ENCODE results near the gene DNASE1. TPM values are rescaled to one million over a fixed set of nuclear protein-coding genes. Genes with fewer than 3 reads are reported as not detected.
"Not testable (repeated sequence)": the region's sequence is repeated elsewhere in the genome, so short reads cannot be mapped to it uniquely, and the experiment has no call there.

Gene DNASE1
- total RNA-seq, 1 donor from 2014 or later, result 18.4 TPM

DNA sequence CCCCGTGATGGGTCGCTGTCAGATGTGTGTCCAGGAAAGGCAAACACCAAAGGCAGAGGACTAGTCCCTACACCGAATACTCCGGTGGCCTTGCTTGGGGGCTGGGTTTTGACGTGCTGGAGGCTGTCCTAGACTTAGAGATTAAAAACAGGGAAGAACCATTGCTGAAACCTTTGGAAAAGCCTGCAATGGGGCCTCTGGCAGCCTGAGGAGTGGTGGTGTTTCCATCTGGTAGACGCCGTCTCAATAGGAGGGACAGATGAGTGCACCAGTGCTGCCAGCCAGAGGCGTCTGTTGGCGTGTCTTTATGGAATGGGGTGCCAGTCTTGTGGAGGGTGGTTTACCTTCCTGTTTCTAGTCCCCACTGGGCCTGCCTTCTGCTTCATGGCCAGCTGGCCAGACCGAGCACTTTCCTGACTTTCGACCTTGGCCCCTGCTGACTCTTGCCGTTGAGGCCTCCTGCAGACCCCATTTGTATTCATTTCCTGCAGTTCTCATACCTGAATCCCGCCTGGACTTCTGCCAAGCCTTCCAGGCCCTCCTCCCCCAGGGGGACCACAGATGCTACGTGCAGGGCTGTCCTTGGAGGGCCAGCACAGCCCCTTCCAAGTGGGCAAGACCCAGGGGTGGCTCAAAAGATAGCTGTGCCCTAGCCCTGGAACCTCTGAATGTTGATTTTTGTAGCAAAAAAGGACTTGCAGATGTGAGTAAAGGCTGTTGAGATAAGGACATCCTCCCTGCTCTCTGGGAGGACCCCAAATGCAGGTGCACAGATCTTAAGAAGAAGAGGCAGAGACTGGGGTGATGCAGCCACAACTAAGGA is 1.9 kb upstream of the DNASE1 start:
- intact Hi-C loops (cut with DNase I), result no loop called here
- Histone ChIP-seq H3K4me1 (no peaks in the 10 kb centered on the region), H3K27ac (no peak overlapping the region), H3K36me3 (peaks cover 19% of the 10 kb centered on the region), H3K27me3 (no peaks in the 10 kb centered on the region), H3K4me3 (no peak overlapping the region), H3K9me3 (no peaks in the 10 kb centered on the region)
- TF ChIP-seq, protein P1, sequence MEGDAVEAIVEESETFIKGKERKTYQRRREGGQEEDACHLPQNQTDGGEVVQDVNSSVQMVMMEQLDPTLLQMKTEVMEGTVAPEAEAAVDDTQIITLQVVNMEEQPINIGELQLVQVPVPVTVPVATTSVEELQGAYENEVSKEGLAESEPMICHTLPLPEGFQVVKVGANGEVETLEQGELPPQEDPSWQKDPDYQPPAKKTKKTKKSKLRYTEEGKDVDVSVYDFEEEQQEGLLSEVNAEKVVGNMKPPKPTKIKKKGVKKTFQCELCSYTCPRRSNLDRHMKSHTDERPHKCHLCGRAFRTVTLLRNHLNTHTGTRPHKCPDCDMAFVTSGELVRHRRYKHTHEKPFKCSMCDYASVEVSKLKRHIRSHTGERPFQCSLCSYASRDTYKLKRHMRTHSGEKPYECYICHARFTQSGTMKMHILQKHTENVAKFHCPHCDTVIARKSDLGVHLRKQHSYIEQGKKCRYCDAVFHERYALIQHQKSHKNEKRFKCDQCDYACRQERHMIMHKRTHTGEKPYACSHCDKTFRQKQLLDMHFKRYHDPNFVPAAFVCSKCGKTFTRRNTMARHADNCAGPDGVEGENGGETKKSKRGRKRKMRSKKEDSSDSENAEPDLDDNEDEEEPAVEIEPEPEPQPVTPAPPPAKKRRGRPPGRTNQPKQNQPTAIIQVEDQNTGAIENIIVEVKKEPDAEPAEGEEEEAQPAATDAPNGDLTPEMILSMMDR (IDR thresholded peaks at IDR 0.05), result no peak
- ATAC-seq (no peak), DNase-seq (peak; percentile 44)

DNA sequence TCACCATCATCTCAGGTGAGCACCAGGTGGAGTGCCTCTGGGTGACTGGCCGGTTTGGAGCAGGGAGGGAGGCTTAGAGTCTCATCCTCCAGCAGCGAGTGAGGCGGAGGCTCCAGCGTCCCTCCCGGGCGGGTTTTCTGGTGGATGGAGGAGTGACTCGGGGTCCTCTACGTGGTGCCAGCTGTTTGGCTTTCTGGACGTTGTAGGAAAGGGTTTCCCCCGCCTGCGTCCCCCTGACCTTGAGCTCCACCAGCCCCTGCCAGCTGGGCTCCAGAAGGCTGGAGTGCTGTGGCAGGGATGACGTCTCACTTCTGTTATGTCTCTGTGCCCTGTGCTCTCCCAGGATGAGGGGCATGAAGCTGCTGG is 522 bp downstream of the DNASE1 start:
- H3K36me3 ChIP-seq, result peaks cover 44% of the 10 kb centered on the region

DNA sequence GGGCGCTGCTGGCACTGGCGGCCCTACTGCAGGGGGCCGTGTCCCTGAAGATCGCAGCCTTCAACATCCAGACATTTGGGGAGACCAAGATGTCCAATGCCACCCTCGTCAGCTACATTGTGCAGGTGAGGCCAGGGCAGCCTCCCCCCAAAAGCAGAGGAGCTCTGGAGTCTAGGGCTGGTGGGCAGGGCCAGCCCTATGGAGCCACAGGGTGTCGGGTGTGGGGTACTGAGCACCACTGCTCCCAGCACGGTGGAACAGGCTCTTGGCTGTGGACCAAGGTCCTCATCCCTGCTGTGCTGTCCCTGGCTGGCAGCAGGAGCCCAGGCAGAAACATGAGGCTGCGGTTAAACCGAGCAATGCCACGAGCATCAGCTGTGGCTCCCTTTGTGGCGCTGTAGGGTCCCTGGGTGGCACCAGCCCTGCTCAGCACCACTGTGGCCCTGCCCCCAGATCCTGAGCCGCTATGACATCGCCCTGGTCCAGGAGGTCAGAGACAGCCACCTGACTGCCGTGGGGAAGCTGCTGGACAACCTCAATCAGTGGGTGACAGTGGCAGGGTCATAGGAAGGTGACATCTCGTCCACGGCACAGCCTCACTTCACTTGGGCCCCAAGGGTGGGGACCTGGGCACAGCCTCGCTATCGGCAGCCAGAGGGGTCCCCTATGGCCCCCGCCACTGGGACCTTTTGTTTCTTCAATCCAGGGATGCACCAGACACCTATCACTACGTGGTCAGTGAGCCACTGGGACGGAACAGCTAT is 1.1 kb downstream of the DNASE1 start:
- no peaks in the 10 kb centered on the region for H3K27me3 ChIP-seq
- DNase-seq, result peak; percentile 59
- TF ChIP-seq, protein P1 (IDR thresholded peaks at IDR 0.05), result no peak
- H3K4me1 ChIP-seq, result no peaks in the 10 kb centered on the region
- intact Hi-C loops (cut with DNase I), result no loop called here
- H3K9me3 ChIP-seq, result no peaks in the 10 kb centered on the region
- no peak for ATAC-seq
- H3K4me3 ChIP-seq, result no peak overlapping the region
- H3K27ac ChIP-seq, result no peak overlapping the region
- peaks cover 49% of the 10 kb centered on the region for H3K36me3 ChIP-seq

More for the DNA sequence above, 522 bp downstream of the DNASE1 start:
- ATAC-seq (no peak), DNase-seq (peak; percentile 52)
- no peak overlapping the region for H3K4me3 ChIP-seq
- no peaks in the 10 kb centered on the region for H3K4me1 ChIP-seq
- TF ChIP-seq, protein P1 (IDR thresholded peaks at IDR 0.05), result no peak
- no peaks in the 10 kb centered on the region for H3K9me3 ChIP-seq
- intact Hi-C loops (cut with DNase I), result no loop called here
- H3K27ac ChIP-seq, result no peak overlapping the region
- H3K27me3 ChIP-seq, result no peaks in the 10 kb centered on the region

DNA sequence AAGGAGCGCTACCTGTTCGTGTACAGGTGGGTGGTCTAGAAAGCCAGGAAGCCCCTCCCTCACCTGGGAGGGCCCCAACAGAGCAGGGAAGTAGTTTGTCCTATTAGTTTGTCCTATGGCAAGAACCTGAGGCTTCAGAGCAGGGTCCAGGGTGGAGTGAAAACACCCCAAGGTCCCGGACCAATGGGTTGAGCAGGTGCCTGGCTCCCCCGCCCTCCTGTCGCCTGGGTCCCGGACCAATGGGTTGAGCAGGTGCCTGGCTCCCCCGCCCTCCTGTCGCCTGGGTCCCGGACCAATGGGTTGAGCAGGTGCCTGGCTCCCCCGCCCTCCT is 1.6 kb downstream of the DNASE1 start:
- H3K4me3 ChIP-seq; intact Hi-C loops (cut with DNase I); H3K27ac ChIP-seq; H3K4me1 ChIP-seq; H3K9me3 ChIP-seq; H3K27me3 ChIP-seq; DNase-seq; ATAC-seq: not testable (repeated sequence)
- peaks cover 55% of the 10 kb centered on the region for H3K36me3 ChIP-seq

DNA sequence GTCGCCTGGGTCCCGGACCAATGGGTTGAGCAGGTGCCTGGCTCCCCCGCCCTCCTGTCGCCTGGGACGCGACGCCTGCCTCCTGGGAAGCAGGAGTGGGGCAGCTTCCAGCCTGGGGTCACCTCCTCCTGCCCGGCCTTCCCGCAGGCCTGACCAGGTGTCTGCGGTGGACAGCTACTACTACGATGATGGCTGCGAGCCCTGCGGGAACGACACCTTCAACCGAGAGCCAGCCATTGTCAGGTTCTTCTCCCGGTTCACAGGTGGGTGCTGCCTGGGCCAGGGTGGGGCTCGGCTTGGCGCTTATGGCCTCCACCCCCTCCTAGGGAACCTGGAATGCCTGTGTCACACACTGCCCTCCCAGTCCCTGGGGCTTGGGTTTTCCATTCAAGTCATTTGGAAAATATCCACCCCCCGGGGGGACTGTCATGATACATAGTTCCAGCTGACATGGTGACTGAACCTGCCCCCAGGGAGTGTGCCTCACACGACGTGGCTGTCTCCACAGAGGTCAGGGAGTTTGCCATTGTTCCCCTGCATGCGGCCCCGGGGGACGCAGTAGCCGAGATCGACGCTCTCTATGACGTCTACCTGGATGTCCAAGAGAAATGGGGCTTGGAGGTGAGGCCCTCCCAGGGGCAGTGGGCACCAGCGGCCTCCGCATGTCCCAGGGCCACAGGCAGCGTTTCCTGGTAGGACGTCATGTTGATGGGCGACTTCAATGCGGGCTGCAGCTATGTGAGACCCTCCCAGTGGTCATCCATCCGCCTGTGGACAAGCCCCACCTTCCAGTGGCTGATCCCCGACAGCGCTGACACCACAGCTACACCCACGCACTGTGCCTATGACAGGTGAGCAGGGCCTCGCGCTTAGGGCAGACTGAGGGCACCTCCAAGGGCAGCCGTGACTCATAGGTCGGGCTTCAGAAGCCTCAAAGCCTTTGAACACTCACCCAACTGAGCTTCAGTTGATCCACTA is 2.3 kb downstream of the DNASE1 start:
- ATAC-seq, result no peak
- TF ChIP-seq, protein P1 (IDR thresholded peaks at IDR 0.05), result no peak
- peak; percentile 43 for DNase-seq
- Histone ChIP-seq H3K27ac (no peak overlapping the region), H3K36me3 (peaks cover 57% of the 10 kb centered on the region), H3K27me3 (no peaks in the 10 kb centered on the region), H3K4me3 (no peak overlapping the region), H3K9me3 (no peaks in the 10 kb centered on the region), H3K4me1 (no peaks in the 10 kb centered on the region)
- intact Hi-C loops (cut with DNase I), result no loop called here

All from upper lobe of right lung (tissue), 1 donor.